Esophagus squamous epithelium (tissue), 4 donors: ENCODE results near the gene PTDSS2.

Source experiments
- CTCF ChIP-seq, 6 experiments: fragments of 450-650 bp in 4 of 6; fragments of 200-600 bp in 2 of 6; sonication (generic) in 2 of 6; IDR thresholded peaks; one replicate each; pipeline ENCODE4 v1.5.1; 2016 to 2019; ENCODE audit warnings: antibody characterized with exemption in 6 of 6, mild to moderate bottlenecking in 4 of 6, moderate library complexity in 4 of 6
- POLR2A ChIP-seq, 4 donors: fragments of 450-650 bp; IDR thresholded peaks; one replicate each; pipeline ENCODE4 v1.6.1; 2017; ENCODE audit warnings: antibody characterized with exemption in 4 of 4, mild to moderate bottlenecking in 4 of 4, moderate library complexity in 3 of 4

GRCh38 chr11:473415-473814 is 23.3 kb downstream of the PTDSS2 start:
- TF ChIP-seq CTCF (IDR thresholded peaks at IDR 0.05): no peak
- TF ChIP-seq POLR2A (IDR thresholded peaks at IDR 0.05): no peak
